Mesenchymal stem cell (in vitro differentiated cells and primary cell): ENCODE data around the gene SNURF.

Experiments
- DNase-seq: peaks from one replicate; pipeline ENCODE4 v3.0.0-alpha.2; 2013
- H2AFZ ChIP-seq: one replicate; pipeline ENCODE4 v1.6.1; 2013; ENCODE audit warnings: low read depth, mild to moderate bottlenecking, control low read depth, inconsistent platforms, low read length, moderate library complexity
- H2AK5ac ChIP-seq: 2 replicates; pipeline ENCODE4 v1.6.1; 2013; ENCODE audit warnings: low read length, moderate library complexity, mild to moderate bottlenecking, inconsistent platforms; ENCODE audit not compliant: severe bottlenecking
- H2BK120ac ChIP-seq: one replicate; pipeline ENCODE4 v1.6.1; 2013; ENCODE audit warnings: low read depth, mild to moderate bottlenecking, inconsistent platforms, low read length, moderate library complexity
- H2BK12ac ChIP-seq, 2 experiments: one replicate each; pipeline ENCODE4 v1.6.1; 2013; ENCODE audit warnings: inconsistent platforms in 2 of 2, low read length in 2 of 2, mild to moderate bottlenecking in 2 of 2, moderate library complexity in 2 of 2, control low read depth in 1 of 2
- H2BK15ac ChIP-seq: one replicate; pipeline ENCODE4 v1.6.1; 2013; ENCODE audit warnings: mild to moderate bottlenecking, low read depth, inconsistent platforms; ENCODE audit not compliant: poor library complexity, severe bottlenecking
- H2BK5ac ChIP-seq: 2 replicates; pipeline ENCODE4 v1.6.1; 2013; ENCODE audit warnings: low read depth, mild to moderate bottlenecking, low read length, control low read depth, inconsistent platforms; ENCODE audit not compliant: poor library complexity, severe bottlenecking
- H3K14ac ChIP-seq, 2 experiments: one replicate each; pipeline ENCODE4 v1.6.1; 2013; ENCODE audit warnings: inconsistent platforms in 2 of 2, low read length in 2 of 2, control low read depth in 1 of 2, mild to moderate bottlenecking in 1 of 2, moderate library complexity in 1 of 2
- H3K18ac ChIP-seq, 2 experiments: one replicate each; pipeline ENCODE4 v1.6.1; 2013; ENCODE audit warnings: inconsistent platforms in 2 of 2, low read length in 2 of 2, control low read depth in 1 of 2, low read depth in 1 of 2, mild to moderate bottlenecking in 1 of 2
- H3K23ac ChIP-seq, 2 experiments: one replicate each; pipeline ENCODE4 v1.6.1; 2013; ENCODE audit warnings: inconsistent platforms in 2 of 2, low read length in 2 of 2, mild to moderate bottlenecking in 2 of 2, moderate library complexity in 2 of 2, control low read depth in 1 of 2
- H3K27ac ChIP-seq: 2 replicates; pipeline ENCODE4 v1.5.1; 2013; ENCODE audit warnings: mild to moderate bottlenecking, moderate library complexity, low read length, control low read depth, inconsistent platforms; ENCODE audit not compliant: poor library complexity, severe bottlenecking
- H3K27me3 ChIP-seq, 2 experiments: 2 replicates each; pipeline versions ENCODE4 v1.6.1 to v1.7.0; 2013; ENCODE audit warnings: low read length in 2 of 2, mild to moderate bottlenecking in 2 of 2, moderate library complexity in 2 of 2, control low read depth in 1 of 2, inconsistent platforms in 1 of 2; ENCODE audit not compliant: control insufficient read depth in 1 of 2, insufficient read depth in 1 of 2
- H3K36me3 ChIP-seq, 2 experiments: 2 replicates each; pipeline versions ENCODE4 v1.6.1 to v1.7.0; 2013; ENCODE audit warnings: low read length in 2 of 2, control low read depth in 1 of 2, inconsistent platforms in 1 of 2, low read depth in 1 of 2, mild to moderate bottlenecking in 1 of 2; ENCODE audit not compliant: insufficient read depth in 2 of 2, control insufficient read depth in 1 of 2
- H3K4ac ChIP-seq, 2 experiments: one replicate each; pipeline ENCODE4 v1.6.1; 2013; ENCODE audit warnings: inconsistent platforms in 2 of 2, low read length in 2 of 2, mild to moderate bottlenecking in 2 of 2, moderate library complexity in 2 of 2, control low read depth in 1 of 2, low read depth in 1 of 2
- H3K4me1 ChIP-seq: 2 replicates; pipeline ENCODE4 v1.6.1; 2013; ENCODE audit warnings: low read depth, low read length, control low read depth; ENCODE audit not compliant: control insufficient read depth, insufficient read depth
- H3K4me2 ChIP-seq: 2 replicates; pipeline ENCODE4 v1.6.1; 2013; ENCODE audit warnings: low read length, mild to moderate bottlenecking, inconsistent platforms; ENCODE audit not compliant: poor library complexity, severe bottlenecking
- H3K4me3 ChIP-seq, 2 experiments: 2 replicates each; pipeline versions ENCODE4 v1.5.1 to v1.7.0; 2013; ENCODE audit warnings: low read length in 2 of 2, mild to moderate bottlenecking in 2 of 2, control low read depth in 1 of 2, low read depth in 1 of 2; ENCODE audit not compliant: insufficient read depth in 1 of 2
- H3K79me1 ChIP-seq: replicated peaks from 2 replicates; pipeline ENCODE4 v1.6.1; 2013; ENCODE audit warnings: mild to moderate bottlenecking, control low read depth, low read length, inconsistent platforms; ENCODE audit not compliant: poor library complexity, severe bottlenecking
- H3K9ac ChIP-seq: 2 replicates; pipeline ENCODE4 v1.7.0; 2013; ENCODE audit warnings: mild to moderate bottlenecking, low read length, moderate library complexity
- H3K9me3 ChIP-seq: 2 replicates; pipeline ENCODE4 v1.7.0; 2013; ENCODE audit warnings: mild to moderate bottlenecking, low read length; ENCODE audit not compliant: control insufficient read depth
- H4K8ac ChIP-seq: one replicate; pipeline ENCODE4 v1.6.1; 2013; ENCODE audit warnings: inconsistent platforms, mild to moderate bottlenecking, low read length, moderate library complexity
- H4K91ac ChIP-seq: one replicate; pipeline ENCODE4 v1.6.1; 2013; ENCODE audit warnings: mild to moderate bottlenecking, low read length, inconsistent platforms
- WGBS: methylation state at CpG from one replicate; pipeline ENCODE4 v1.1.7; 2013; ENCODE audit warnings: mixed read lengths; 5-methylcytosine and 5-hydroxymethylcytosine counted together

Gene SNURF

GRCh38 chr15:24976932-24977331 lies 22.1 kb downstream of the SNURF start:
- Histone ChIP-seq H4K8ac (no peak overlapping the region), H3K27ac (no peak overlapping the region), H2AK5ac (no peak overlapping the region), H3K14ac (no peak overlapping the region), H4K91ac (no peak overlapping the region), H3K27me3 (no peaks in the 10 kb centered on the region), H2AFZ (no peak overlapping the region), H3K4me3 (no peak overlapping the region), H3K36me3 (peaks cover 21 to 92% of the 10 kb centered on the region in 2 experiments), H3K4ac (no peak overlapping the region), H3K79me1 (peaks cover 2% of the 10 kb centered on the region), H2BK15ac (no peak overlapping the region), H2BK12ac (no peak overlapping the region), H3K18ac (no peak overlapping the region), H3K23ac (no peak overlapping the region), H3K4me1 (no peaks in the 10 kb centered on the region), H2BK5ac (no peak overlapping the region), H2BK120ac (no peak overlapping the region), H3K4me2 (no peak overlapping the region), H3K9me3 (peaks cover 49% of the 10 kb centered on the region), H3K9ac (no peak overlapping the region)
- no peak for DNase-seq
- 82% methylated on average over 3 of the region's 3 CpGs for WGBS

GRCh38 chr15:24977686-24978085 lies 22.9 kb downstream of the SNURF start:
- Histone ChIP-seq H3K14ac (no peak overlapping the region), H2AK5ac (no peak overlapping the region), H3K79me1 (peaks cover 2% of the 10 kb centered on the region), H3K18ac (no peak overlapping the region), H2BK120ac (no peak overlapping the region), H3K4ac (no peak overlapping the region), H3K4me3 (no peak overlapping the region), H3K4me2 (no peak overlapping the region), H3K27me3 (no peaks in the 10 kb centered on the region), H2AFZ (no peak overlapping the region), H3K27ac (no peak overlapping the region), H3K9me3 (peaks cover 49% of the 10 kb centered on the region), H2BK5ac (no peak overlapping the region), H3K9ac (no peak overlapping the region), H4K8ac (no peak overlapping the region), H3K23ac (no peak overlapping the region), H3K36me3 (peaks cover 21 to 98% of the 10 kb centered on the region in 2 experiments), H2BK12ac (no peak overlapping the region), H3K4me1 (no peaks in the 10 kb centered on the region), H4K91ac (no peak overlapping the region), H2BK15ac (no peak overlapping the region)
- WGBS, result 90% methylated on average over 9 of the region's 9 CpGs
- no peak for DNase-seq

GRCh38 chr15:24985224-24985623 lies 30.4 kb downstream of the SNURF start:
- Histone ChIP-seq H2BK15ac (no peak overlapping the region), H2BK120ac (no peak overlapping the region), H3K4me2 (no peak overlapping the region), H2AFZ (no peak overlapping the region), H2AK5ac (no peak overlapping the region), H3K36me3 (peaks cover 10 to 78% of the 10 kb centered on the region in 2 experiments), H3K4me1 (no peaks in the 10 kb centered on the region), H2BK5ac (no peak overlapping the region), H3K9me3 (peaks cover 52% of the 10 kb centered on the region), H3K4me3 (no peak overlapping the region), H2BK12ac (no peak overlapping the region), H3K27ac (no peak overlapping the region), H3K79me1 (no peaks in the 10 kb centered on the region), H3K4ac (no peak overlapping the region), H3K14ac (no peak overlapping the region), H3K9ac (no peak overlapping the region), H4K91ac (no peak overlapping the region), H4K8ac (no peak overlapping the region), H3K23ac (no peak overlapping the region), H3K18ac (no peak overlapping the region), H3K27me3 (no peaks in the 10 kb centered on the region)
- WGBS, result 83% methylated on average over 5 of the region's 7 CpGs
- DNase-seq, result no peak

GRCh38 chr15:24986653-24987052 lies 31.9 kb downstream of the SNURF start:
- 90% methylated on average over 6 of the region's 6 CpGs for WGBS
- H3K36me3 ChIP-seq, result peaks cover 7 to 73% of the 10 kb centered on the region in 2 experiments
- no peak overlapping the region for H3K14ac ChIP-seq
- no peak overlapping the region for H3K23ac ChIP-seq
- peaks cover 51% of the 10 kb centered on the region for H3K9me3 ChIP-seq
- no peak overlapping the region for H2AK5ac ChIP-seq
- no peak overlapping the region for H2BK120ac ChIP-seq
- H2AFZ ChIP-seq, result no peak overlapping the region
- H3K27ac ChIP-seq, result no peak overlapping the region
- H3K4me1 ChIP-seq, result no peaks in the 10 kb centered on the region
- no peak for DNase-seq
- no peak overlapping the region for H3K4ac ChIP-seq
- H3K4me2 ChIP-seq, result no peak overlapping the region
- no peak overlapping the region for H3K9ac ChIP-seq
- no peak overlapping the region for H4K91ac ChIP-seq
- H2BK12ac ChIP-seq, result no peak overlapping the region
- H3K18ac ChIP-seq, result no peak overlapping the region
- H3K4me3 ChIP-seq, result no peak overlapping the region
- H4K8ac ChIP-seq, result no peak overlapping the region
- H2BK5ac ChIP-seq, result no peak overlapping the region
- no peak overlapping the region for H2BK15ac ChIP-seq
- H3K79me1 ChIP-seq, result no peaks in the 10 kb centered on the region
- no peaks in the 10 kb centered on the region for H3K27me3 ChIP-seq
